Activated naive CD4-positive, alpha-beta T cell treated with anti-CD3 and anti-CD28 coated beads, Interleukin-2, amount 50 U/mL, for 24 hours (primary cell): ENCODE measurements around the gene SFTPB.

ENCODE experiments used
- H3K27ac Mint-ChIP-seq: one replicate; pipeline ENCODE4 v1.8.0; 2021; ENCODE audit warnings: mild to moderate bottlenecking, mixed read lengths
- H3K27me3 Mint-ChIP-seq: one replicate; pipeline ENCODE4 v1.8.0; 2021; ENCODE audit warnings: mixed read lengths
- H3K36me3 Mint-ChIP-seq: one replicate; pipeline ENCODE4 v1.8.0; 2021; ENCODE audit warnings: mixed read lengths
- H3K4me1 Mint-ChIP-seq: one replicate; pipeline ENCODE4 v1.8.0; 2021; ENCODE audit warnings: mixed read lengths
- H3K4me3 Mint-ChIP-seq: one replicate; pipeline ENCODE4 v1.8.0; 2021; ENCODE audit warnings: mild to moderate bottlenecking, mixed read lengths
- H3K9me3 Mint-ChIP-seq: one replicate; pipeline ENCODE4 v1.8.0; 2021; ENCODE audit warnings: mixed read lengths

The SFTPB gene

GRCh38 chr2:85706063-85706462, 38.1 kb upstream of the SFTPB start:
- peaks cover 3% of the 10 kb centered on the region for H3K27me3 Mint-ChIP-seq
- H3K4me1 Mint-ChIP-seq = peaks cover 30% of the 10 kb centered on the region
- H3K36me3 Mint-ChIP-seq = no peaks in the 10 kb centered on the region
- H3K27ac Mint-ChIP-seq = no peak overlapping the region
- no peaks in the 10 kb centered on the region for H3K9me3 Mint-ChIP-seq
- no peak overlapping the region for H3K4me3 Mint-ChIP-seq

DNA sequence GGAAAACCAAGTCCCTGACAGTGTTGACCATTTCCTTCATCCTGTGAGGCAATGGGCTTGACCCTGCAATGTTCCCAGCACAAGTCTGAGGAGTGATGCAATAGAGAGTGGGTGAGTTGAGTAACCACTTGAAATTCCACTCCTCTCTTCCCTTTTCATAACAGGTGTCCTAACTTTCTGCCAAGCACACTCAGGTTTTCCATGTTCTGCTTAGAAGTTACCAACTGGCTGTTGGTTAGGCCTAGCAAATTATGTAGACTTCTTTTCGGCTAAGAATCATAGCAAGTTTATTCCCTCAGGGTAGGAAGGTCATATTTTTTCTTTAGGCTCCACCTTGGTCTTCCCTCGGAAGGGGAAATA, 37.7 kb upstream of the SFTPB start:
- Mint-ChIP-seq H3K4me3 (no peak overlapping the region), H3K36me3 (no peaks in the 10 kb centered on the region), H3K9me3 (no peaks in the 10 kb centered on the region), H3K4me1 (peaks cover 30% of the 10 kb centered on the region), H3K27ac (no peak overlapping the region), H3K27me3 (peaks cover 3% of the 10 kb centered on the region)

- H3K4me3 Mint-ChIP-seq = no peak overlapping the region
- peak overlapping the region; percentile 52 for H3K27ac Mint-ChIP-seq
- no peaks in the 10 kb centered on the region for H3K9me3 Mint-ChIP-seq
- peaks cover 3% of the 10 kb centered on the region for H3K27me3 Mint-ChIP-seq
- peaks cover 30% of the 10 kb centered on the region for H3K4me1 Mint-ChIP-seq
- no peaks in the 10 kb centered on the region for H3K36me3 Mint-ChIP-seq
Measured at GRCh38 chr2:85704800-85705679, 37.0 kb upstream of the SFTPB start.

- Mint-ChIP-seq H3K9me3 (no peaks in the 10 kb centered on the region), H3K27ac (peak overlapping the region; percentile 26), H3K36me3 (no peaks in the 10 kb centered on the region), H3K27me3 (peaks cover 3% of the 10 kb centered on the region), H3K4me3 (no peak overlapping the region), H3K4me1 (peaks cover 30% of the 10 kb centered on the region)
Measured at GRCh38 chr2:85704038-85704437, 36.0 kb upstream of the SFTPB start.

GRCh38 chr2:85703329-85703728, 35.3 kb upstream of the SFTPB start:
- Mint-ChIP-seq H3K36me3 (no peaks in the 10 kb centered on the region), H3K27ac (peak overlapping the region; percentile 10), H3K27me3 (peaks cover 3% of the 10 kb centered on the region), H3K4me1 (peaks cover 30% of the 10 kb centered on the region), H3K9me3 (no peaks in the 10 kb centered on the region), H3K4me3 (no peak overlapping the region)

DNA sequence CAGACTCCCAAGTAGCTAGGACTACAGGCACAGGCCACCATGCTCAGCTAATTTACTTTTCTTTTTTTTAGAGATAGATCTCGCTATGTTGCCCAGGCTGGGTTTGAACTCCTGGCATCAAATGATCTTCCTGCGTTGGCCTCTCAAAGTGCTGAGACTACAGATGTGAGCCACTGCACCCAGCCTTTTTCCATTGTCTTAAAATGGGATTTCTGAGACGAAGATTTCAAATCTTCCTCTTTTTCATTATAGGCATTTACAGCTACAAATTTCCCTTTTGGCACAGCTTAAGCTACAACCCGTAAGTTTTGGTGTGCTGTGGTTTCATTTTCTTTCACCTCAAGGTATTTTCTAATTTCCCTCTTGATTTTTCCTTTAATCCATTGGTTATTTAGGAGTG, 34.8 kb upstream of the SFTPB start:
- peak overlapping the region; percentile 81 for H3K27ac Mint-ChIP-seq
- H3K4me1 Mint-ChIP-seq = peaks cover 30% of the 10 kb centered on the region
- H3K27me3 Mint-ChIP-seq = peaks cover 2% of the 10 kb centered on the region
- no peak overlapping the region for H3K4me3 Mint-ChIP-seq
- no peaks in the 10 kb centered on the region for H3K36me3 Mint-ChIP-seq
- H3K9me3 Mint-ChIP-seq = no peaks in the 10 kb centered on the region

DNA sequence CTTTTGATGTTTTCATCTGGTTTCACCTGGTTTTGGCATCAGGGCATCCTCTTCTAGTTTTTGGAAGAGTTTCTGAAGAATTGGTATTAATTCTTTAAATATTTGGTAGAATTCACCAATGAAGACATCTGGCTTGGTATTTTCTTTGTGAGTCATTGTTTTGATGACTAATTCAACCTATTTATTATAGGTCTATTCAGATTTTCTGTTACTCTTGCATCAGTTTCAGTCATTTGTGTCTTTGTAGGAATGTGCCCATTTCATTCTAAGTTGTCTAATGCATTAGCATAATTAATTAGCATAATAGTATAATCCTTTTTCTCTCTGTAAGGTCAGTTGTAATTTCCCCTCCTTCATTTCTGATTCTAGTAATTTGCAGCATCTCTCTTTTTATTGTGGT, 34.2 kb upstream of the SFTPB start:
- Mint-ChIP-seq H3K36me3 (no peaks in the 10 kb centered on the region), H3K9me3 (no peaks in the 10 kb centered on the region), H3K27ac (peak overlapping the region; percentile 81), H3K4me1 (peaks cover 29% of the 10 kb centered on the region), H3K27me3 (peaks cover 1% of the 10 kb centered on the region), H3K4me3 (no peak overlapping the region)

DNA sequence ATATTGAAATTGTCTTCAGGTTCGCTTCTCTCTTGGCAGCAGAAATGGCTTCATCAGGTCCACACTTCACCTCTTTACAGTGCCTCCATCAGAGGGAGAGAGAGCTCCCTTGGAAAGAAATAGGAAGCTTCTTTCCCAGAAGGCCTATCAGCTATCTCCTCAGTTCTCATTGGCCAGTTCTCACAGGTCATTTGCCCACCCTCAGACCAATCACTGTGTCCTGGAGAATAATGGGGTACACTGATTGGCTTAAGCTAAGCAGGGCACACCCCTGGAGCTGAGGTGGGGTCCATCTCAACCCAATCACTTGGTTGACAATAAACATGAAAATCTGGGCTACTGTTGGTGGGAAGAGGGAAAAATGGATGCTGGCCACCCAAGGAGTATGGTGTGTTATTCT, 31.3 kb upstream of the SFTPB start:
- Mint-ChIP-seq H3K27me3 (no peaks in the 10 kb centered on the region), H3K9me3 (no peaks in the 10 kb centered on the region), H3K4me3 (no peak overlapping the region), H3K4me1 (peaks cover 23% of the 10 kb centered on the region), H3K27ac (no peak overlapping the region), H3K36me3 (no peaks in the 10 kb centered on the region)

DNA sequence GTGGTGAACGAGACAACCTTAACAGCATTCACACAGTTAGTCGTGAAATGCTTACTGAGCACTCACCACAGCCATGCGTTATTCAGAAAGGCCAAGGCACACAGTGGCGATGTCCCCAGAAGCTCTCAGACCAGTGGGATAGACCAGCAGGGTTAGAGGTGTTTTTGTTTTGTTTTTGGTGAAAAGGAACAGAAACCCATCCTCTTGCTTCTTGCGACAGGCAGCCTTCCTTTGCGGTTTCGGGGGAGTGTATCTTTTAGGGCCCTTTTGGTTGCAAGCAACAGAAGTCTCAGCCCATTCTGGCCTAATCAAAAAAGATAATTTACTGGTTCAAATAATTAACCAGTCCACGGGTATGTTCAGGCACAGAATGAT, 30.9 kb upstream of the SFTPB start:
- no peaks in the 10 kb centered on the region for H3K36me3 Mint-ChIP-seq
- peaks cover 20% of the 10 kb centered on the region for H3K4me1 Mint-ChIP-seq
- H3K27ac Mint-ChIP-seq = no peak overlapping the region
- H3K27me3 Mint-ChIP-seq = no peaks in the 10 kb centered on the region
- no peak overlapping the region for H3K4me3 Mint-ChIP-seq
- H3K9me3 Mint-ChIP-seq = no peaks in the 10 kb centered on the region

GRCh38 chr2:85698184-85698879, 30.3 kb upstream of the SFTPB start:
- Mint-ChIP-seq H3K27ac (no peak overlapping the region), H3K9me3 (no peaks in the 10 kb centered on the region), H3K36me3 (no peaks in the 10 kb centered on the region), H3K4me1 (peaks cover 19% of the 10 kb centered on the region), H3K27me3 (no peaks in the 10 kb centered on the region), H3K4me3 (no peak overlapping the region)

- Mint-ChIP-seq H3K4me3 (peak overlapping the region; percentile 16), H3K36me3 (no peaks in the 10 kb centered on the region), H3K27me3 (no peaks in the 10 kb centered on the region)
Measured at GRCh38 chr2:85697716-85698115, 29.7 kb upstream of the SFTPB start.

GRCh38 chr2:85697096-85697495, 29.1 kb upstream of the SFTPB start:
- no peaks in the 10 kb centered on the region for H3K9me3 Mint-ChIP-seq
- H3K27me3 Mint-ChIP-seq = no peaks in the 10 kb centered on the region
- H3K4me1 Mint-ChIP-seq = peaks cover 7% of the 10 kb centered on the region
- peak overlapping the region; percentile 16 for H3K4me3 Mint-ChIP-seq
- H3K36me3 Mint-ChIP-seq = no peaks in the 10 kb centered on the region
- no peak overlapping the region for H3K27ac Mint-ChIP-seq

More at GRCh38 chr2:85697716-85698115, 29.7 kb upstream of the SFTPB start:
- H3K27ac Mint-ChIP-seq = no peak overlapping the region
- peaks cover 13% of the 10 kb centered on the region for H3K4me1 Mint-ChIP-seq
- no peaks in the 10 kb centered on the region for H3K9me3 Mint-ChIP-seq

DNA sequence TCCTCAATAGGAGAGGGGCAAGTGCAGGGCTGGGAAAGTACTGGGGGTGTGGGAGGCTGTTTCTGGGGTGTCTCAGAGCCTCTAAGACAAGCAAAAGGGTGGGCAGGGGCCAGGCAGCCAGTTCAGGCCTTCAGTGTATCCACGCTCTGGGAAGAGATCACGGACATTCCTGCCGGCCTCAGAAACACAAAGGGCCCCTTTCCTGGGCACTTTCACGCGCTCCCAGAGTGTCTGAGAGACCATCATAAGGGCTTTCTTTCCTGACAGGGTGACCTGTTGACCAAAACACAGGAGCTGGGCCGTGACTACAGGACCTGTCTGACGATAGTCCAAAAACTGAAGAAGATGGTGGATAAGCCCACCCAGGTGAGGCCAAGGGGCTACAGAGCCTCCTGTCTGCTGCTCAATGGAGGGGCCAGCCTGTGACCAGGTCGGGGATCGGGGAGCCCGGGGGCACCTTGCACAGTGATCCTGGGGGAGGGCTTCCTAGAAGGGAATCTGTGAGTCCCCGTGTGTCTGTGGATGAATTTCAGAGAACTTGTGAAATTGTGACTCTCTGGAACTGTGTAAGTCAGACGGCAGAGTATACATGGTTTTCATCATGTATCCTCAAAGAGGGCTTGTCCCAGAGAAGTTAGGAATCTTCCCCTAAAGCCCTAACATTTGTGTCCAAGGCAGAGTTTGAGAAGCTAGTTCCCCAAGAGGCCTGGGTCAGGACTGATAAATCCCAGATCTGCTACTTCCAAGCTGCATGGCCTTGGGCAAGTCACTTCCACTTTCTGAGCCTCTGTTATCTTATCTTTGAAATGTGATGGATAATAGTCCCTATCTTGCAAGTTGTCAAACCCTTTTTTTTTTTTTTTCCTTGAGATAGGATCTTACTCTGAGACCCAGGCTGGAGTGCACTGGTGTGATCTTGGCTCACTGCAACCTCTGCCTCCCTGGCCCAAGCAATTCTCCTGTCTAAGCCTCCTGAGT, 28.0 kb upstream of the SFTPB start:
- H3K27me3 Mint-ChIP-seq = no peaks in the 10 kb centered on the region
- H3K27ac Mint-ChIP-seq = no peak overlapping the region
- no peaks in the 10 kb centered on the region for H3K4me1 Mint-ChIP-seq
- no peaks in the 10 kb centered on the region for H3K9me3 Mint-ChIP-seq
- H3K4me3 Mint-ChIP-seq = peak overlapping the region; percentile 45
- H3K36me3 Mint-ChIP-seq = no peaks in the 10 kb centered on the region

DNA sequence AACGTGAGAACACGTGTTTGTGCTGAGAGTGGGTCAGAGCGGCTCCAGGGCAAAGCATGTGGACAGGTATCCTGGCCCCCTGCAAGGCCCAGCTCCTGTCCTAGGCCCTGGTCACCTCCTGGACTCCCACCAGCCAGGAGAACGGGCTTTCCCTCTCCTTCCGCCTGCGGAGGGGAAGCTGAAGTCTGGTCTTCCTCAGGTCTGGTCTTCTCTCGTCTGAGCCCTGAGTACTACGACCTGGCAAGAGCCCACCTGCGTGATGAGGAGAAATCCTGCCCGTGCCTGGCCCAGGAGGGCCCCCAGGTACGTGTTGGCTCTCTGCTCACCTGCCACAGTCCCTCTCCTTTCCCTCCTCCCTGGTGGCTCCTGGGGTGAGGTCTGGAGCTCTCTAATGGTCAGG, 27.1 kb upstream of the SFTPB start:
- no peaks in the 10 kb centered on the region for H3K9me3 Mint-ChIP-seq
- no peaks in the 10 kb centered on the region for H3K36me3 Mint-ChIP-seq
- H3K27me3 Mint-ChIP-seq = no peaks in the 10 kb centered on the region
- no peaks in the 10 kb centered on the region for H3K4me1 Mint-ChIP-seq
- H3K27ac Mint-ChIP-seq = no peak overlapping the region
- H3K4me3 Mint-ChIP-seq = peak overlapping the region; percentile 51
